Duodenal mucosa (tissue), 2 donors: ENCODE measurements around the gene CACNA1I.

ENCODE experiments used
- H3K27ac ChIP-seq: one replicate; pipeline ENCODE4 v1.7.0; 2013; ENCODE audit warnings: low read depth, low read length
- H3K27me3 ChIP-seq, 2 donors: one replicate each; pipeline ENCODE4 v1.7.0; 2013; ENCODE audit warnings: low read length in 2 of 2, control low read depth in 1 of 2; ENCODE audit not compliant: insufficient read depth in 2 of 2, control insufficient read depth in 1 of 2
- H3K36me3 ChIP-seq, 2 donors: one replicate each; pipeline ENCODE4 v1.7.0; 2013; ENCODE audit warnings: low read length in 2 of 2, control low read depth in 1 of 2; ENCODE audit not compliant: insufficient read depth in 2 of 2, control insufficient read depth in 1 of 2
- H3K4me1 ChIP-seq, 2 donors: one replicate each; pipeline ENCODE4 v1.7.0; 2013; ENCODE audit warnings: low read length in 2 of 2, control low read depth in 1 of 2; ENCODE audit not compliant: insufficient read depth in 2 of 2, control insufficient read depth in 1 of 2
- H3K4me3 ChIP-seq, 2 donors: one replicate each; pipeline ENCODE4 v1.7.0; 2013; ENCODE audit warnings: low read length in 2 of 2, low read depth in 1 of 2
- H3K9ac ChIP-seq, 2 donors: one replicate each; pipeline ENCODE4 v1.7.0; 2013; ENCODE audit warnings: low read length in 2 of 2, low read depth in 1 of 2
- H3K9me3 ChIP-seq, 2 donors: one replicate each; pipeline ENCODE4 v1.7.0; 2013; ENCODE audit warnings: low read length in 2 of 2, control low read depth in 1 of 2; ENCODE audit not compliant: control insufficient read depth in 1 of 2

Gene CACNA1I

GRCh38 chr22:39716534-39716933, 146.0 kb downstream of the CACNA1I start:
- Histone ChIP-seq H3K4me3 (no peak overlapping the region), H3K9ac (no peak overlapping the region), H3K27me3 (no peaks in the 10 kb centered on the region), H3K9me3 (no peaks in the 10 kb centered on the region), H3K36me3 (no peaks in the 10 kb centered on the region), H3K27ac (no peak overlapping the region), H3K4me1 (peaks cover 5 to 6% of the 10 kb centered on the region in 2 donors)

- no peaks in the 10 kb centered on the region for H3K9me3 ChIP-seq
- H3K4me1 ChIP-seq = peaks cover 5 to 6% of the 10 kb centered on the region in 2 donors
- no peak overlapping the region for H3K4me3 ChIP-seq
- no peak overlapping the region for H3K27ac ChIP-seq
- no peaks in the 10 kb centered on the region for H3K36me3 ChIP-seq
- H3K27me3 ChIP-seq = no peaks in the 10 kb centered on the region
- H3K9ac ChIP-seq = no peak overlapping the region
Measured at GRCh38 chr22:39717099-39717498, 146.5 kb downstream of the CACNA1I start.

GRCh38 chr22:39718206-39718605, 147.7 kb downstream of the CACNA1I start:
- H3K9ac ChIP-seq = no peak overlapping the region
- no peaks in the 10 kb centered on the region for H3K27me3 ChIP-seq
- H3K27ac ChIP-seq = no peak overlapping the region
- H3K36me3 ChIP-seq = no peaks in the 10 kb centered on the region
- H3K9me3 ChIP-seq = no peaks in the 10 kb centered on the region
- peak overlapping the region in 1 of 2 donors; percentile 50 for H3K4me3 ChIP-seq
- peaks cover 5 to 6% of the 10 kb centered on the region in 2 donors for H3K4me1 ChIP-seq

DNA sequence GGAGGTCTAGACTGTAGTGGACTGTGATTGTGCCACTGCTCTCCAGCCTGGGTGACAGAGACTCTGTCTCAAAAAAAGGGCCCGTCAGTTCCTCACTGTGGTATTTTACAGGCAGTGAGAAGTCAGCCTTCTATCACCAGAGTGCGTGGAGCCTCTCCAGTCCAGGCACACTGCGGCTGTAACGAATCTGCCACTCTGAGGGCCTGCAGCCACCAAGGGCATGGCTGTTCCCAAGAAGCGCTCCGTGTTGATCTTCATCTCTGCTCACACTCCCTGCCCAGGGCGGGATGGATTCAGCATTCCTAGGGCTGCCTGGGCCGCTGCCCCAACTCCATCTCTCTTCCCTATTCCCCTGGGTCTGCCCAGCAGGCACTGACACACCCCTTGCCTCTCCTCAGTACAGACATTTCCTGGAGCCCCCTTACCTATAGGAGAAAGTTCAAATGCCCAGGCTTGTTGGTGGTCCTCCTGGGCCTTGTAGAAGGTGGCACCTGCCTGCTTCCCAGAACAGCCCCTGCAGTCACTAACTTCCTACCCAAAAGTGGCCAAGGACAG, 148.4 kb downstream of the CACNA1I start:
- Histone ChIP-seq H3K9me3 (no peaks in the 10 kb centered on the region), H3K36me3 (no peaks in the 10 kb centered on the region), H3K9ac (no peak overlapping the region), H3K4me3 (no peak overlapping the region), H3K27ac (no peak overlapping the region), H3K27me3 (no peaks in the 10 kb centered on the region), H3K4me1 (peaks cover 11% of the 10 kb centered on the region in 2 donors)

DNA sequence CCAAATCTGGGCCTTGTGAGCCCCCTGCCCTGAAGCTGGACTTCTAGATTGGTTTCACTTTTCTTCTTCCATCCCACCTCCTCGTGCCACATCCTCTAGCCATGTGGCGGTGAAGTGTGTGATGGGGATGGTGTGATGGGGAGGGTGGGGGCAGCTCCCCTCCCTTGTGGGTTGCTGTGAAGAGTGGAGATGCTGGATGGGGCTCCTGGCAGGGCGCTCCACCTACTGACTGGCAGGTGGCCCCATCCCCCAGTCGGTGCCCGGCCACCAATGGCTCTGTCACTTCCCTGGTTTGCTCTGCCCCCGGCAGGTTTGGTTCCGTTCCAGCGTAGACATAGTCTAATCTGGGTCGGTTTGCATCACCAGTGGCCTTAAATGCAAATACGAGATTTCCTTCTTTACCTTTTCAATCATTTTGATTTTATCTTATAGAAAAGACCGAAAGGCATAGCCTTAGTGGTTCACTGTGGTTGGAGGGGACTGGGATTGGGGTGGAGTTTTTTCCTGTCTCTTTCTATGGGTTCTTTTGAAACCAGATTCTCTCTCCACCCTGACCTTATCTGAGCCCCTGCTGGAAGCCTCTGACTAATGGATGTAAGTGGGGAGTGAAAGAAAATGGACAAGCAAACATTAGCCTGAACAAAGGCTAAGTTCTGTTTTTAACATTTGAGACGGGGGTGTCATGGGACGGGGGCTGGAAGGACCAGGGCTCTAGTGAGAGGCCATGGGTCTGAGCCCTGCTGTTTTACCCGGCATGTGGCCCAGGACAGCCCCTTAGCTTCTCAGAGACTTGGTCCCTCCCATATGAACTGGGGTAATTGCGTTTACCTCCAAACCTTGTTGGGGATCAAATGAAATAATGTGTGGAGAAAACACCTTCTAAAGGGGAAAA, 149.3 kb downstream of the CACNA1I start:
- no peak overlapping the region for H3K9ac ChIP-seq
- no peaks in the 10 kb centered on the region for H3K9me3 ChIP-seq
- H3K4me1 ChIP-seq = peaks cover 15 to 16% of the 10 kb centered on the region in 2 donors
- H3K4me3 ChIP-seq = no peak overlapping the region
- no peak overlapping the region for H3K27ac ChIP-seq
- H3K27me3 ChIP-seq = no peaks in the 10 kb centered on the region
- no peaks in the 10 kb centered on the region for H3K36me3 ChIP-seq

GRCh38 chr22:39721206-39722031, 150.9 kb downstream of the CACNA1I start:
- no peaks in the 10 kb centered on the region for H3K9me3 ChIP-seq
- H3K4me1 ChIP-seq = peaks cover 15 to 16% of the 10 kb centered on the region in 2 donors
- H3K9ac ChIP-seq = no peak overlapping the region
- H3K36me3 ChIP-seq = no peaks in the 10 kb centered on the region
- H3K27ac ChIP-seq = no peak overlapping the region
- no peak overlapping the region for H3K4me3 ChIP-seq
- peaks cover 0 to 3% of the 10 kb centered on the region in 2 donors for H3K27me3 ChIP-seq

DNA sequence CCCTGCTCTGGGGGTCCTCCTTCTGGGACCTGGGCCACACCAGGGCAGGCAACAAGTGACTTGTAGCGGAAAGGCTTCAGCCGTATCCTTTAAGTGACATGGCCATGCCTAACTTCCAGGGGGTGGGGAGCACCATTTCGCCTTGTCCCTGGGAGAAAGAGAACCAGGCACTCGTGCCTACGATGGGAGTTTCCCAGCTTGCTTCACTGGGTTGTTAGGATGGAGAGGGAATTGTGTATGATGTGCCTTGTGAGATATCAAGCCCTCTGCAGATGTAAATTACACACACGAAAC, 151.4 kb downstream of the CACNA1I start:
- Histone ChIP-seq H3K27ac (no peak overlapping the region), H3K4me3 (no peak overlapping the region), H3K36me3 (no peaks in the 10 kb centered on the region), H3K9me3 (no peaks in the 10 kb centered on the region), H3K27me3 (peaks cover 0 to 5% of the 10 kb centered on the region in 2 donors), H3K4me1 (peaks cover 15 to 16% of the 10 kb centered on the region in 2 donors), H3K9ac (no peak overlapping the region)

GRCh38 chr22:39722501-39722900, 151.9 kb downstream of the CACNA1I start:
- Histone ChIP-seq H3K27ac (no peak overlapping the region), H3K36me3 (no peaks in the 10 kb centered on the region), H3K27me3 (peaks cover 0 to 5% of the 10 kb centered on the region in 2 donors), H3K4me1 (peaks cover 15 to 16% of the 10 kb centered on the region in 2 donors), H3K9ac (no peak overlapping the region), H3K4me3 (no peak overlapping the region), H3K9me3 (no peaks in the 10 kb centered on the region)

DNA sequence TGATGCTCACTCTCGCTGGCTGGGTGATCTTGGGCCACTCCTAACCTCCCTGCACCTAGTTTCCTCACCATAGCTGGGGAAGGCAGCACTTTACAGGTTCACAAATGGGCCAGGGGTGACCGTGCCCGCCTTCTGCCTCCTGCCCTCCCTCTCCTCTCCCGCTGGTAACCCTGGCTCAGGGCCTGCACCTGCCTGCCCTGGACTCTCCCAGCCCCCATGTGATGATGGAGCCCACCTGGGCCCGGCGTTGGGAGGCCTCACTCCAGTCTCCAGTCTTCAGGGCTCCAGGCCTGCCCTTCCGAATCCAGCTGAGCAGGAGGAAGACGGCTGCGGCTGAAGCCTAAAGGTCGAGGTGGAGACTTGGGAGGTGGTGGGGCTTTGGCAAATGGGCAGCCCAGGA, 152.9 kb downstream of the CACNA1I start:
- Histone ChIP-seq H3K9ac (no peak overlapping the region), H3K9me3 (no peaks in the 10 kb centered on the region), H3K27me3 (peaks cover 0 to 5% of the 10 kb centered on the region in 2 donors), H3K27ac (no peak overlapping the region), H3K4me1 (peaks cover 13 to 15% of the 10 kb centered on the region in 2 donors), H3K4me3 (no peak overlapping the region), H3K36me3 (no peaks in the 10 kb centered on the region)

- peaks cover 0 to 5% of the 10 kb centered on the region in 2 donors for H3K27me3 ChIP-seq
- H3K27ac ChIP-seq = no peak overlapping the region
- peaks cover 10% of the 10 kb centered on the region in 2 donors for H3K4me1 ChIP-seq
- H3K9me3 ChIP-seq = no peaks in the 10 kb centered on the region
- no peaks in the 10 kb centered on the region for H3K36me3 ChIP-seq
- no peak overlapping the region for H3K9ac ChIP-seq
- no peak overlapping the region for H3K4me3 ChIP-seq
Measured at GRCh38 chr22:39723899-39724351, 153.4 kb downstream of the CACNA1I start.
